SIG-M5 (cell line): ENCODE data around the gene MMD2.
"Not testable (repeated sequence)": the region's sequence is repeated elsewhere in the genome, so short reads cannot be mapped to it uniquely, and the experiment has no call there.

Experiments
- DNase-seq: peaks from one replicate; lab custom pipeline; 2025; lab: John Stamatoyannopoulos, UW

MMD2 gene

GRCh38 chr7:4894482-4894881 is 64.5 kb downstream of the MMD2 start:
- DNase-seq = no peak

GRCh38 chr7:4893929-4894475 is 65.0 kb downstream of the MMD2 start:
- no peak for DNase-seq

GRCh38 chr7:4893188-4893587 is 65.8 kb downstream of the MMD2 start:
- DNase-seq = not testable (repeated sequence)

GRCh38 chr7:4891522-4891921 is 67.5 kb downstream of the MMD2 start:
- DNase-seq = not testable (repeated sequence)

- DNase-seq = no peak
These were observed 69.3 kb downstream of the MMD2 start for GRCh38 chr7:4889682-4890081.

- no peak for DNase-seq
These were observed 70.8 kb downstream of the MMD2 start for GRCh38 chr7:4888161-4888560.

GRCh38 chr7:4886671-4887070 is 72.3 kb downstream of the MMD2 start:
- DNase-seq = no peak

- DNase-seq = no peak
These were observed 73.6 kb downstream of the MMD2 start for GRCh38 chr7:4885317-4885807.

- DNase-seq = no peak
These were observed 74.8 kb downstream of the MMD2 start for GRCh38 chr7:4884164-4884563.

GRCh38 chr7:4883372-4884144 is 75.4 kb downstream of the MMD2 start, which contains the start of gene RADIL:
TSS of gene RADIL (minus strand) at chr7:4883716. CDS start at chr7:4878139, 5,577 bp downstream.
- DNase-seq = peak; percentile 9

GRCh38 chr7:4883033-4883371 is 76.0 kb downstream of the MMD2 start:
- no peak for DNase-seq

GRCh38 chr7:4882169-4883032 is 76.6 kb downstream of the MMD2 start:
- DNase-seq = no peak

- DNase-seq = no peak
These were observed 78.8 kb downstream of the MMD2 start for GRCh38 chr7:4880218-4880617.

- DNase-seq = no peak
These were observed 79.4 kb downstream of the MMD2 start for GRCh38 chr7:4879396-4880081.

GRCh38 chr7:4878336-4879335 is 80.4 kb downstream of the MMD2 start:
- no peak for DNase-seq

GRCh38 chr7:4876586-4876985 is 82.4 kb downstream of the MMD2 start:
- no peak for DNase-seq

- DNase-seq = no peak
These were observed 83.6 kb downstream of the MMD2 start for GRCh38 chr7:4875391-4875790.

GRCh38 chr7:4873071-4873944 is 85.7 kb downstream of the MMD2 start:
- no peak for DNase-seq

- DNase-seq = no peak
These were observed 86.9 kb downstream of the MMD2 start for GRCh38 chr7:4871930-4872675.
